CD4-positive, CD25-positive, alpha-beta regulatory T cell (primary cell): ENCODE data around the gene DNAJB12. TPM values are rescaled to one million over a fixed set of nuclear protein-coding genes. Genes with fewer than 3 reads are reported as not detected.
"Not testable (repeated sequence)": the region's sequence is repeated elsewhere in the genome, so short reads cannot be mapped to it uniquely, and the experiment has no call there.

Experiments used
- ATAC-seq, 2 donors: fragments of 150-1000 bp; cut with Tn5 transposase; one replicate each; pipeline ENCODE4 v1.10.0; 2021; ENCODE audit warnings: low read depth in 2 of 2, moderate number of reproducible peaks in 2 of 2, moderate library complexity in 1 of 2
- DNase-seq, 3 donors: peaks; one replicate each; pipeline versions ENCODE4 v3.0.0 to v3.0.0-alpha.2; 2012 to 2022; ENCODE audit warnings: mixed read lengths in 1 of 3
- H3K27ac ChIP-seq: one replicate; pipeline ENCODE4 v1.7.0; 2013; ENCODE audit warnings: mild to moderate bottlenecking, low read length; ENCODE audit not compliant: insufficient read depth, poor library complexity, severe bottlenecking
- H3K27me3 ChIP-seq: one replicate; pipeline ENCODE4 v1.7.0; 2013; ENCODE audit warnings: low read length; ENCODE audit not compliant: control insufficient read depth, insufficient read depth
- H3K36me3 ChIP-seq: one replicate; pipeline ENCODE4 v1.7.0; 2013; ENCODE audit warnings: mild to moderate bottlenecking, low read length, moderate library complexity; ENCODE audit not compliant: control insufficient read depth, insufficient read depth
- H3K4me1 ChIP-seq: 2 replicates; pipeline ENCODE4 v1.7.0; 2013; ENCODE audit warnings: mild to moderate bottlenecking, low read length; ENCODE audit not compliant: insufficient read depth, control insufficient read depth, poor library complexity, severe bottlenecking
- H3K4me3 ChIP-seq: one replicate; pipeline ENCODE4 v1.7.0; 2013; ENCODE audit warnings: low read depth, mild to moderate bottlenecking, low read length, moderate library complexity
- H3K9me3 ChIP-seq, 2 experiments: 1 replicate in 1 of 2; 2 replicates in 1 of 2; pipeline ENCODE4 v1.7.0; 2013; ENCODE audit warnings: low read length in 2 of 2, mild to moderate bottlenecking in 1 of 2, moderate library complexity in 1 of 2; ENCODE audit not compliant: control insufficient read depth in 2 of 2
- H3K27ac Mint-ChIP-seq, 3 donors: one replicate each; pipeline ENCODE4 v1.8.0; 2020 to 2022; ENCODE audit warnings: mild to moderate bottlenecking in 3 of 3, mixed read lengths in 3 of 3, moderate library complexity in 2 of 3
- H3K27me3 Mint-ChIP-seq: one replicate; pipeline ENCODE4 v1.8.0; 2022; ENCODE audit warnings: mild to moderate bottlenecking, mixed read lengths
- H3K36me3 Mint-ChIP-seq: one replicate; pipeline ENCODE4 v1.8.0; 2020; ENCODE audit warnings: mixed read lengths
- H3K4me1 Mint-ChIP-seq, 4 donors: one replicate each; pipeline ENCODE4 v1.8.0; 2020 to 2022; ENCODE audit warnings: mixed read lengths in 4 of 4, mild to moderate bottlenecking in 1 of 4
- H3K4me3 Mint-ChIP-seq, 4 donors: one replicate each; pipeline ENCODE4 v1.8.0; 2020 to 2022; ENCODE audit warnings: mild to moderate bottlenecking in 4 of 4, mixed read lengths in 4 of 4, moderate library complexity in 3 of 4
- H3K9me3 Mint-ChIP-seq, 7 donors: one replicate each; pipeline ENCODE4 v1.8.0; 2020 to 2022; ENCODE audit warnings: mixed read lengths in 7 of 7, mild to moderate bottlenecking in 3 of 7, moderate library complexity in 2 of 7
- polyA plus RNA-seq, 4 donors: library from polyadenylated mRNA; unstranded; fragments of 300-500 nt; fragmentation: Illumina TruSeq; gene quantifications; one replicate each; pipeline ENCODE4 v1.2.3, GENCODE V29; 2021
- total RNA-seq: library from RNA; stranded (reverse); gene quantifications from one replicate; pipeline ENCODE4 v1.2.3, GENCODE V29; 2022

Gene DNAJB12
- total RNA-seq (40.2 TPM), polyA plus RNA-seq (10 to 100 TPM; 17.8 to 24.4 (median 19.9) TPM)

- Histone ChIP-seq H3K27me3 (no peaks in the 10 kb centered on the region), H3K27ac (peak within 1 kb of the TSS; percentile 98), H3K36me3 (peaks cover 3% of the 10 kb centered on the region), H3K4me1 (peaks cover 21% of the 10 kb centered on the region), H3K4me3 (peak within 1 kb of the TSS; percentile 91), H3K9me3 (no peaks in the 10 kb centered on the region)
- Mint-ChIP-seq H3K9me3 (peaks cover 0 to 2% (median 0%) of the 10 kb centered on the region in 7 donors), H3K4me3 (peak within 1 kb of the TSS; percentile 91 to 99 (median 98)), H3K27ac (peak within 1 kb of the TSS; percentile 97 to 99 (median 99)), H3K4me1 (peaks cover 8 to 53% (median 31%) of the 10 kb centered on the region in 4 donors), H3K27me3 (no peaks in the 10 kb centered on the region), H3K36me3 (peaks cover 11% of the 10 kb centered on the region)
- peak; percentile 80 to 96 (median 93) for DNase-seq
- ATAC-seq = peak; percentile 83 to 87
Measured at GRCh38 chr10:72354356-72355213, at the start of gene DNAJB12. Gene DNAJB12 (minus strand): TSS chr10:72354919. CDS start chr10:72354897, 22 bp downstream.

GRCh38 chr10:72395581-72395980, 40.9 kb upstream of the DNAJB12 start:
- not testable (repeated sequence) for H3K4me3 Mint-ChIP-seq, H3K9me3 ChIP-seq, H3K27ac ChIP-seq, H3K27me3 ChIP-seq, H3K36me3 ChIP-seq, H3K27me3 Mint-ChIP-seq, H3K9me3 Mint-ChIP-seq, H3K4me1 ChIP-seq, ATAC-seq, H3K27ac Mint-ChIP-seq, H3K4me3 ChIP-seq
- H3K4me1 Mint-ChIP-seq = peaks cover 0 to 14% (median 0%) of the 10 kb centered on the region in 4 donors
- peaks cover 41% of the 10 kb centered on the region for H3K36me3 Mint-ChIP-seq
- DNase-seq = peak in 1 of 3 donors; percentile 5

- Histone ChIP-seq H3K36me3 (peaks cover 7% of the 10 kb centered on the region), H3K4me1 (no peaks in the 10 kb centered on the region), H3K27ac (no peak overlapping the region), H3K9me3 (no peaks in the 10 kb centered on the region), H3K4me3 (no peak overlapping the region), H3K27me3 (no peaks in the 10 kb centered on the region)
- ATAC-seq (no peak), DNase-seq (no peak)
- Mint-ChIP-seq H3K36me3 (peaks cover 29% of the 10 kb centered on the region), H3K27me3 (no peaks in the 10 kb centered on the region), H3K4me1 (peaks cover 0 to 4% (median 0%) of the 10 kb centered on the region in 4 donors), H3K27ac (no peak overlapping the region), H3K9me3 (no peaks in the 10 kb centered on the region), H3K4me3 (no peak overlapping the region)
Measured at GRCh38 chr10:72392571-72392970, 37.9 kb upstream of the DNAJB12 start.

GRCh38 chr10:72390764-72391163, 36.0 kb upstream of the DNAJB12 start:
- Mint-ChIP-seq H3K36me3 (peaks cover 18% of the 10 kb centered on the region), H3K27me3 (no peaks in the 10 kb centered on the region)
- no peak for DNase-seq

GRCh38 chr10:72389716-72390115, 35.0 kb upstream of the DNAJB12 start:
- Mint-ChIP-seq H3K27me3 (no peaks in the 10 kb centered on the region), H3K27ac (no peak overlapping the region), H3K36me3 (peaks cover 14% of the 10 kb centered on the region), H3K9me3 (no peaks in the 10 kb centered on the region), H3K4me1 (peaks cover 0 to 4% (median 0%) of the 10 kb centered on the region in 4 donors), H3K4me3 (no peak overlapping the region)
- no peak overlapping the region for H3K4me3 ChIP-seq
- ATAC-seq = no peak
- no peak overlapping the region for H3K27ac ChIP-seq
- H3K36me3 ChIP-seq = peaks cover 7% of the 10 kb centered on the region
- H3K27me3 ChIP-seq = no peaks in the 10 kb centered on the region
- DNase-seq = no peak
- H3K4me1 ChIP-seq = no peaks in the 10 kb centered on the region
- H3K9me3 ChIP-seq = no peaks in the 10 kb centered on the region

More at GRCh38 chr10:72390764-72391163, 36.0 kb upstream of the DNAJB12 start:
- Histone ChIP-seq H3K36me3 (peaks cover 7% of the 10 kb centered on the region), H3K27me3 (no peaks in the 10 kb centered on the region), H3K4me3 (no peak overlapping the region), H3K9me3 (no peaks in the 10 kb centered on the region), H3K4me1 (no peaks in the 10 kb centered on the region), H3K27ac (no peak overlapping the region)
- Mint-ChIP-seq H3K4me1 (peaks cover 0 to 4% (median 0%) of the 10 kb centered on the region in 4 donors), H3K9me3 (no peaks in the 10 kb centered on the region), H3K27ac (no peak overlapping the region), H3K4me3 (no peak overlapping the region)
- ATAC-seq = no peak

GRCh38 chr10:72389014-72389413, 34.3 kb upstream of the DNAJB12 start:
- Mint-ChIP-seq H3K4me3 (no peak overlapping the region), H3K9me3 (no peaks in the 10 kb centered on the region)
- H3K4me1 ChIP-seq = no peaks in the 10 kb centered on the region

GRCh38 chr10:72388062-72388461, 33.3 kb upstream of the DNAJB12 start:
- Histone ChIP-seq H3K27me3 (no peaks in the 10 kb centered on the region), H3K9me3 (no peaks in the 10 kb centered on the region), H3K4me1 (no peaks in the 10 kb centered on the region), H3K36me3 (peaks cover 7% of the 10 kb centered on the region), H3K27ac (no peak overlapping the region), H3K4me3 (no peak overlapping the region)
- H3K27ac Mint-ChIP-seq = no peak overlapping the region
- peaks cover 0 to under 1% (median 0%) of the 10 kb centered on the region in 4 donors for H3K4me1 Mint-ChIP-seq
- H3K36me3 Mint-ChIP-seq = peaks cover 9% of the 10 kb centered on the region
- H3K9me3 Mint-ChIP-seq = no peaks in the 10 kb centered on the region
- H3K4me3 Mint-ChIP-seq = no peak overlapping the region
- DNase-seq = no peak
- H3K27me3 Mint-ChIP-seq = no peaks in the 10 kb centered on the region
- no peak for ATAC-seq

More at GRCh38 chr10:72389014-72389413, 34.3 kb upstream of the DNAJB12 start:
- Mint-ChIP-seq H3K27ac (no peak overlapping the region), H3K36me3 (peaks cover 14% of the 10 kb centered on the region), H3K4me1 (peaks cover 0 to 4% (median 0%) of the 10 kb centered on the region in 4 donors), H3K27me3 (no peaks in the 10 kb centered on the region)
- Histone ChIP-seq H3K4me3 (no peak overlapping the region), H3K27me3 (no peaks in the 10 kb centered on the region), H3K36me3 (peaks cover 7% of the 10 kb centered on the region), H3K27ac (no peak overlapping the region), H3K9me3 (no peaks in the 10 kb centered on the region)
- DNase-seq (no peak), ATAC-seq (no peak)
